HG02840 (cell line): ENCODE results near the gene CDH20.

Experiments
- ATAC-seq: cut with Tn5 transposase; IDR thresholded peaks from one replicate; pipeline ENCODE4 v1.9.1; 2021; ENCODE audit warnings: mild to moderate bottlenecking, moderate library complexity, moderate number of reproducible peaks; ENCODE audit not compliant: unreplicated experiment, low FRiP score

The CDH20 gene

DNA sequence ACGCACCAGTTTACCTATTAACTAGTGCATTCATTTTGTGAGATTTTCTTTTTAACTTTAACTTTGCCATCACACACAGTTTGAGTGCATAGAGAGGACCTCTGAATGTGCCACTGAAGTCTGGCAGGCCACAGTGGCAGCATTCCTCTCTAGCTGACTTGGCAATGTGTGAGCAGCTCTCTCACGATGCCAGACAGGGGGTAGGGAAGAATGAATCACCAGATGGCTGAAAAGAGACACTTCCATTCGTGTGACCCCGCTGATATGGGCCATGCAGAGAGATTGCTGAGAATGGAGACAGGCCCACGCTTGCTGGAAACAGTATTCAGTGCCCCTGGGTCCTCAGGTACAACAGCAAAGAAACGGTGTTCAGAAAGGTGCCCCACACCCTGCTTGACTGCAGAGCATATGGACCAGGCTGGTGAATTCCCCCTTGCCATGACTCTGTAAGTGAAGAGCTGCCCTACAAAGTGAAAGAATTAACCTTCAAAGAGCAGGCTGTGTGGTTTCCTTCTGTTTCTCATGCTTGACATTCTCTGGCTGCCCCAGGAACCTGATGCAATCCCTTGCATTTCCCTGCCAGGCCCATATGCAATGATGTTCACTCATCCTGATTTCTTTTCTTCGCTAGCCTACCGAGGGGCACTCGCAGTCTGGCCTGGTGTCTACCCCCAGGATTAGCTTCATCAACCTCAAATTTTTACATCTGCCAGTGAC, 236.1 kb downstream of the CDH20 start:
- no peak for ATAC-seq

DNA sequence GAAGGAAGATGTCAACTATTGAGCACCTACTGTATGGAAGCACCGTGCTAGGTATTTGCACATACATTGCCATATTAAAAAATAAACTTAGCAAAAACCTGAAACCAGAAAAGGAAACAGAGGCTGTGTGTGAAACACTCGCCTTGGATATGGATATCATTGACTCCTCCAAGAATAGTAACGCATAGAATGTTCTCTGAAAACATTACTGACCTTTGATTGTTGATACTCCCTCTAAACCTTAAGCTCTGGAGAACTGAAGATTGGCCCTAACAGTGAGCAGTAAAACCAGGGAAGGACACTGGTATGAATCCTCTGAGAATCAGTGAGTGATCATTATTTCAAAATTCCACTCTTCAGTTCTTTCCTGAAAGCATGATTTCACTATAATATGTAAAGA, 236.8 kb downstream of the CDH20 start:
- no peak for ATAC-seq

DNA sequence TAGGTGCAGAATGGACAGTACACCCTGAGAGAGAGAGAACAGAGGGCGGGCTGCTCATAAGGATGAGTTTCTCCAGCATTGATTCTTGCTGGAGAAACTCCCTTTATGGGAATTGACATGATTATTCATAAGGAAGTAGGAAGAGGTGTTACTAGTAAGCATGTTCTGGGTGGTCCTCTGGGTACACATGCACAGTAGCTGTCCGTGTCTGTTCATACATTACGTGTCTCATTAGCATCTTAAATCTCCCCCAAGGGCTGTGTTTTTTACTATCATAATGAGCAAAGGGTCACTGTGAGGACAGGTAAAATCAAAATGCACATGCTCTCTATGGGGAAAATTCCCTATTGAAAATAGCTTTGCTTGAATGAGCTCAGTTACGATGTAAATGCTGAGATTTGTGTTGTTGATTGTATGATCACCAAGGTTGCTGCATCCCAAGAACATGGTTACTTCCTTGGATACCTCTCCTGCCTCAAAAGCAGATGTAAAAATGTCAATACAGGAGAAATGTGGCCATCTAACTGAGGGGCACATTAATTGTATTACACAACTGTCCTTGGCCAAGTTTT, 238.9 kb downstream of the CDH20 start:
- no peak for ATAC-seq

DNA sequence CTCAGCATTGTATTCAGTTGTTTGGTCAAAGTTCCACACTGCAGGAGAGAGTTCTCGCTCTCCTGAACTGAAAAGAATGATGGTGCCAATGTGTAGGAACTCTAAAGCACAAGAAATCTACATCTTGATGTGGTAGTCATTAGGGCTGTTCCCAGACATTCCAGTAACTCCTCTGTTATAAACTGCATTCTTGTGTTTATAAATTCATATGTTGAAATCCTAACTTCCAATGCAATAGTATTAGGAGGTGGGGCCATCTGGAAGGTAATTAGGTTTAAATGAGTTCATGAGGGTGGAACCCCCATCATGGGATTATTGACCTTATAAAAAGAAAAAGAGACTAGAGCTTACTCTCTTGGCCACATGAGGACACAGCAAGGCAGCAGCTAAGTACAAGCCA, 239.6 kb downstream of the CDH20 start:
- no peak for ATAC-seq

- ATAC-seq = no peak
Observed at GRCh38 chr18:61574665-61575064, 241.4 kb downstream of the CDH20 start.

- ATAC-seq = no peak
Observed at GRCh38 chr18:61575419-61575818, 242.2 kb downstream of the CDH20 start.

DNA sequence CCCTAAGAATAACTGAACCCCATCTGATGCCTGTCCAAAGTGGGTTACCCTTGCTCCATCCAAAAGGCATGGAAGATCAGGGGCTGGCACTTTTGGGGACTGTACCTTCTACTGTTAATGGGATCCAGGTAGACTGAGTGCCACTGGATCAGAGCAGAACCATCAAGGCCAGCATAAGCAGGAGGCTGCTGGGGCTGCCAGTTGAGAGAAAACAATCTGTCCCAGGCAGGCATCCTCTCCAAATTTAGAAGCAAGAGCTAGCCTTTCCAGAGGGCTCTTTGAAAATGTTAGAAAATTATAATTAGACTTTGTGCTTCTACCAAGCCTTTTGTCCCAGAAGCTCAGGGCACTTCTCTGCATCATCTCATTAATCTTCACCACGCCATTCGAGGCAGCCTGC, 245.6 kb downstream of the CDH20 start:
- ATAC-seq = no peak

GRCh38 chr18:61579581-61579980, 246.4 kb downstream of the CDH20 start:
- ATAC-seq = no peak

- ATAC-seq = no peak
Observed at GRCh38 chr18:61580046-61580445, 246.8 kb downstream of the CDH20 start.

DNA sequence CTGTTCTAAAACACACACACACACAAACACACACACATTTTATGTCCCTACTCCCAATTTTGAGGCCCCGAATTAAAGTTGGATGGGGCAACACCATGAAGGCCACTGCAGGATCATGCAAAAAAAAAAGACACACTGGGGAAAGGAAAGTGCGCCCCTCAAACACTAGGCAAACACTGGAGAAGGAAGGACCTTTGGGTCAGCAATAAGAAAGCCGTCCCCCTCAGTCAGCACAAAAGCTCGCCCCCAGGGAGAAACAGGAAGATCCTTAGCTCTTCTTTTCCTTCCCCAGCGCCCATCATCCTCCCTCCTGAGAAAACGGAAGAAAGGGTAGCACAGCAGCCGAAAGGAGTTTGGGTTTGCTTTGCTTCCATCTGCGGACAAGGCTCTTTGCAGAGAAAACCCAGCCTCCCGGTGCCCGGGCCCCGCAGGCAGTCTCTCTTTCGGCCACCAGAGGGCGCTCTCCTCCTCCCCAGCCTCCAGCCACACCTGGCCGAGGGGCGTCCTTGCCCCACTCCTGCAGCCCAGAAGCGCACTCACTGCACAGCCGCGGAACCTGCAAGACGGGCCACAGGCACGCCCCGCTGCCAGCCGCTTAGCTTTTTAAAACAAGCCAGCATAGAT, 248.5 kb downstream of the CDH20 start:
- ATAC-seq = peak; percentile 72

GRCh38 chr18:61582202-61582710, 249.0 kb downstream of the CDH20 start:
- ATAC-seq = no peak

DNA sequence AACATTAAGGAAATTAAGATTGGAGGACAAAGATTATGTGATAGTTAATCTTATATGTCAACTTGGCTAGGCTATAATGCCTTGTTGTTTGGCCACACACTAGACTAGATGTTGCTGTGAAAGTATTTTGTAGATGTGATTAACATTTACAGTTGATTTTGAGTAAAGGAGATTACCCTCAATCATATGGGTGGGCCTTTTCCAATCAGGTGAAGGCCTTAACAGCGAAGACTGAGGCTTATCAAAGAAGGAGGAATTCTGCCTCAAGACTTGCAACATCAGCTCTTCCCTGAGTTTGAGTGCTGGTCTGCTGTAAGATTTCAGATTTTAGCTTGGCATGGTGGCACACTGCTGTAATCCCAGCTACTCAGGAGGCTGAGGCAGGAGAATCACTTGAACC, 250.3 kb downstream of the CDH20 start:
- no peak for ATAC-seq

GRCh38 chr18:61587865-61588264, 254.6 kb downstream of the CDH20 start:
- ATAC-seq = no peak

- no peak for ATAC-seq
Observed at GRCh38 chr18:61589053-61589723, 256.0 kb downstream of the CDH20 start.

GRCh38 chr18:61589724-61590065, 256.5 kb downstream of the CDH20 start:
- ATAC-seq = no peak

GRCh38 chr18:61591253-61591652, 258.0 kb downstream of the CDH20 start:
- no peak for ATAC-seq

DNA sequence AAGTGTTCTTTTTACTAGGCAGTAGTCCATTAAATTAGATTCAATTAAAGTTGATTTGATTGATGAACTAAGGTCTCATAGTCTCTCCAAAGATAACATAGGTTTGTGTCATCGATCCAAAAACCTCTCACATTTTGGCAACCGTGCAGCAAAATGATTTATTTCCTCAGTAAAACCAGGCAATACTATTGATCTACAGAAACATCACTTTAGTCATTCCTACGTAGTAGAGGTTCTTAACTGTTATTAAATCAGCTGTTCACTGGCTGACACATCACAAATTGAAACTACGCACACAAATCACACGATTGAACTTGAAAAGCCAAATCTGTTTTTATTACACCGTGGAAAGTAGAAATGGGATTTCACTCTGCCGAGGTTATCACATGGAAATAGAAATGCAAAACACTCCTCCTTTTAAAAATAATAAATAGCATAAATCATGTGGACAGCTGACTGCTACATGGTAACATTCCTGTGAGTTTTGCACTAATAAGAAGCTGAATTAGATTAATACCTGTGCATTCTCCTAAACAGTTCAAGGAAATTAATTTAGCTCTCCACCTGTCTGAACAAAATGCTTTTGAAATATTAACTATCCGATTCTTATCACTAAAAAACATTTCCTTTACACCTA, 262.5 kb downstream of the CDH20 start:
- no peak for ATAC-seq

- no peak for ATAC-seq
Observed at GRCh38 chr18:61596296-61596695, 263.1 kb downstream of the CDH20 start.

DNA sequence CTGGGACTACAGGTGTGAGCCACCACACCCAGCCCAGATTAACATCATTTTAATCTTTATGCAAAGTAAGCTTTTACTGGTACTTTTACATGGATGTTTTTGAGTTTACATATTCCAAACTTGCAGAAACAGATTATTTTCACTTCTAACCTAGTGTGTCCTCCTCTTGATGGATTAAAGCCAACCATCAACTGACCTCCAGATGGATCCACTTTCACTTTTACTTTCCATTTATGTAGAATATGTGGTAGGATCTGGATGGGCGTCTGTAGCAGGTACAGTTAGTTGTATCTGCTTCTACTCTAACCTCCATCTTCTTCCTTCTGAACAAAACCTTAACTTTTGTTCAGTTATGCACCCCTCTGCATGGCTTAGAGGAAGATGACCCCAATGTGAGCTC, 264.1 kb downstream of the CDH20 start:
- ATAC-seq = no peak

DNA sequence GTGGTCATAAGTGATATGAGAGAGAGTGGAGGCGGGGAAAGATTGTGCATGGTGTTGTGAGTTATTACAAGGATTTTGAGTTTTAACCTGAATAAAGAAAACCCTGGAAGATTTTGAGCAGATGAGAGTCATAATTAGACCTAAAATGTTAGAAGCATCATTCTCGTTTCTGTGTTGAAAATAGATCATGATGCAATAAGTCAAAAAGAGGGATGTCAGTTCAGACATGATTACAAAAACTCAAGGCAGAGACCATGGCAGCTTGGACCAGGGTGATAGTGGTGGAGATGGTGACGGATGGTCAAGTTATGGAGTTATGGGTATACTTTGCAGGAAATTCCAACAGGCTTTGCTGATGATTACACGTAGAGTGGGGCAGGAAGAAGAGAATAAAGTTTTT, 267.2 kb downstream of the CDH20 start:
- ATAC-seq = no peak

DNA sequence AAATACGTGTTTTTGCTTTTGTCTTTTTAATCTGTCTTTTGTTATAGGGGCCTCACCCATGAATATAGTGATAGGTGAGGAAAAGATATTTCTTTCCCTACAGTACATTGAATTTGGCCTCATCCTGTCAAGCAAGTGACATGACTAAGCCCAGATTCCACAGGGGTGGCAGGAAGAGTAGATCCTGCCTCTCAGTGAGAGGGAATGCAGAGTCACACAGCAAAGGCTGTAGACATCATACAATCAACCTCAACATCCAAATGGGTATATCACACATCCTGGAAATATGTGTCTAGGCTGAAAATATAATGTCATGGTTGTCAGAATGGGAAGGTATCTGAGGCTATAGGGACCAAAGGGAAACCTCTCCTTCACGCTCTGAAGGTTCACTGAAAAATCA, 269.6 kb downstream of the CDH20 start:
- no peak for ATAC-seq
